CD4-positive, alpha-beta T cell treated with Interleukin-21 for 1 hour (primary cell): Measurements from ENCODE around the gene NME8.
A peak's percentile ranks its signal among the peaks of the same experiment; 100 is the strongest.

ENCODE experiments used
- DNase-seq: peaks from one replicate; pipeline ENCODE4 v3.0.0-alpha.2; 2020

NME8 gene

DNA sequence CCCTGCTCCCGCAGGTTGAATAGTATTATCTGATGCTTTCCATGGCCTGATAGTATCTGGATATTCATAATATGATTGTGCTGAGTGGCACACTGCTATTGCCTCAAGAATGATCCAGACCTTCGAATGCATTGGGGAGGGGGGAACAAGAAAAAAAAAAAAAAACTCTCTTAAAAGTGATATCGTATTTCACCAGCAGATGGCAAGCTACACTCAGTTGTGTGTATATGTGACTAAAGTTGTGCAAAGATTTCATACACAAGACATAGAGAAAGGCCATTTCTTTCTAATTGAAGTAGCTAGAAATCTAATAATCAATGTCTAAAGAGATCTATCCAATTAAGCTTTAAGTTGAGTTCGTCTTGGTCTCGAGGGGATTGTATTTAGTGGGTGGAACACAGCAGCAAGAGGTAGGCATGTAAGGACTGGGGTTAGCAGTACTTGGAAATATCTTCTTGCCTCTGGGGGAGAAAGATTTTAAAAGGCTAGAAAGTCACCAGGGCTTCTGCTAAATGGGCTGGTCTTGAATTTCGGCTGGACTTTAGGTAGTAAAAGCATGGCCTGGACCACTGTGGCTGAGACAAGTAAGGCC, 52.9 kb downstream of the NME8 start:
- no peak for DNase-seq

DNA sequence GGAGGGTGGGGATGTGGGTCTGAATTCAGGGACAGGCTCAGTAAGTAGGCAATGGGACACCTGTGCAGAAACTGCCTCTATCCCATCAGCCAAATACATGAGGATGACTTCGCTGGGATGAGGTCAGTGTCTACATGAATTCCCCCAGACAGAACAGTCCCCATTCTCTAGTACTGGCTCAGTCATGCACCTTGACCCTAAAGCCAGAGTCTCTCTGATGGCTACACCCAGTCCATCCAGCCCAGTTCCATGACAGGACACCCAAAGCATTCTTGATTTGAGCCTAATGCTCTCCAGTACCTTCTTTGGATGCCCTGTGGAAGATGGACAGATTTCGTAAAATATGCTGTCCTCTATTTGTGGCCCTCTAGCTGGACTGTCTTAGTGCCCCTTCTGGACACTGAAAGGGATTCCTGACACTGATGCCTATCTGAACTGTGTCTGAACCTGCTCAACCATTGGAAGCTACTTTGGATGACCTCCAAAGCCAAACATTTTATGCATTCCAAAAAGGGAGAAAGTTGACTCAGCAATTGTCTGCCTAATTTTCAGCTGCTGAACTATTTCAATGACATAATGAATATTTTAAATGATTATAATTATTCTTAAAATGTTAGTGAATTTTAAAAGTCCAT, 53.6 kb downstream of the NME8 start:
- DNase-seq: no peak

DNA sequence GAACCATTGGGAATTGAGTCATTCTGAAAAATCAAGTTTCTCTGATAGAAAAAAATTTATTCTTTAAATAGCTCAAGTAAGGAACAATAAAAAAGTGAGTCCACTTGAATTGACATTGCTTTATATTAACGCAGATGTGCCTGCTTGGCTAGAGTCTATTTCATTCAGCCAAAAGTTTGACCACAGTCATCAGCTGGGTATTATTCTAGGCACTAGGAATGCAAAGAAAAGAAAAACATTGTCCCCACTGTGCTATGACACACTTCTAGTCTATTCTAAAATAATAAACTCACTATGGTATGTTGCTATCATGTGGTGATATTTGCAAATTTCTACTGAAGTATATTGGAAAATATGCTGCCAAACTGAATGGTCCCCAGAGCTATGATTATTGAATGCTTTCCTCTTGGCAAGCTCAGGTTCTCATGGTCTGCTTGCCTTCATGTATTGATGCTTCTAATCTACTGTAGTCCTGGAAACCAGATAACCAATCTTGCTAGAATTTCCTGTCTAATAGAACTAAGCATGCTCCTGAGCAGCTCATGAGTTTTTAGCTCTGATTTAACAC, 59.9 kb downstream of the NME8 start:
- no peak for DNase-seq

DNA sequence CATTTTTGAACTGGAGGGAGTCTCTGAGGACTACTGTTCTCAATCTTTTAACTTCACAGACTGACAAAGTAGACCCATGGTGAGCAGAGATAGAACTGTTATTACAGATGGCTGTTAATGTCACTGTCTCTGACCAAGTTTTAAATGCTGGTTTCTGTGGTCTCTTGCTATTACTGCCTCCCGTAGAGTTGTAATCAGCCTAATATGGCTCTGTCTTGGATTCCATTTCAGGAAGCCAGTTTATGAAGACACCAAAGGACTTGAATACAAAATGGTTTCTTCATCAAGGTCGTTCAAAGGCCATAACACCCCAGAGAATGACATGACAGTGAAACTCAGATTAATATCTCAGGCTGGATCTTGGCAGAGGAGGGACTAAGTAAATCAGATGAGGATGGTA, 64.4 kb downstream of the NME8 start:
- no peak for DNase-seq

DNA sequence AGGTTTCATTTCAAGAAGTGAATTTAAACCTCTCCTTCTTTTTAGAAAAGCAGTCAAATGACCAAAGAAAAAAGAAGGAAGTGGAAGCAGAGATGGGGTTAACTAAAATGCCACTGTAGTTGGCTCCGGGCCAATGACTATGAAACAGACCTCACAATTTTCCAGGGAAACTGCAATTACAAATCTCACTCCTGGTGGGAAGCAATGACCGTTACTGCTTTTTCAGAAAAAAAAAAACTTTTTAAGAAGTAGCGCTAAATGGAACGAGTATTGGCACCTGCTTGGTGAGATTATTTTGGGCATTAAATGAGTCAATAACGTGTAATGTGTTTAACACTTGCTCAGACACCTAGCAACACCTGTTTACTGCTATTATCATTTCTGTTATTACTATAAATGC, 67.0 kb downstream of the NME8 start:
- DNase-seq: no peak

DNA sequence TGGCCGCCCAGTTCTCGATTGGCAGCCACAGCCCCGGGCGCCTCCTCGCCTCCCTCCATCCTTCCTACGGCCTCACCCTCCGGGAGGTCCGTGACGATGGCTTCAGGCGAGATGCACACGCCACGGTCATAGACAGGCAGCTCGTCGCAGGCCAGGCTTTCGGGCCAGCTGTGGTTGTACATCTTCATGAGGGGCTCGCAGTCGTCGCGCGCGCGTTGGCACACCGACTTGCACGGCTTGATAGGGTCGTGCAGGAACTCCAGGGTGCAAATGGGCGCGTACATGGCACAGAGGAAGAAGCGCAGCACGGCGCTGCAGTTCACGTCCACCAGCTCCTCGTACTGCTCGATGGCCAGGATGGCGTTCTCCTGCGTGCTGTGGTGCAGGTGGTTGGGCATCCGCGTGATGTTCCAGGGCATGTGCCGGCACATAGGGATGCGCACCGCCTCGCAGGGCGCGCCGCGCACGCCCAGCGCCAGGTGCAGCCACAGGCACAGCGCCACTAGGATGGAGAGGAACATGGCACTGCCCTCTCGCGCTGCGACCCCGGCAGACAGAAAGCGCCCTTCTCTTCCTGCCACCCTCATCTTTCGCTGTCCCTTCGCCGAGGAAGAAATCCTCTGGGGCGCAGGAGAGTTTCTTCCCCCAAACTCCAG, 67.7 kb downstream of the NME8 start:
- no peak for DNase-seq

DNA sequence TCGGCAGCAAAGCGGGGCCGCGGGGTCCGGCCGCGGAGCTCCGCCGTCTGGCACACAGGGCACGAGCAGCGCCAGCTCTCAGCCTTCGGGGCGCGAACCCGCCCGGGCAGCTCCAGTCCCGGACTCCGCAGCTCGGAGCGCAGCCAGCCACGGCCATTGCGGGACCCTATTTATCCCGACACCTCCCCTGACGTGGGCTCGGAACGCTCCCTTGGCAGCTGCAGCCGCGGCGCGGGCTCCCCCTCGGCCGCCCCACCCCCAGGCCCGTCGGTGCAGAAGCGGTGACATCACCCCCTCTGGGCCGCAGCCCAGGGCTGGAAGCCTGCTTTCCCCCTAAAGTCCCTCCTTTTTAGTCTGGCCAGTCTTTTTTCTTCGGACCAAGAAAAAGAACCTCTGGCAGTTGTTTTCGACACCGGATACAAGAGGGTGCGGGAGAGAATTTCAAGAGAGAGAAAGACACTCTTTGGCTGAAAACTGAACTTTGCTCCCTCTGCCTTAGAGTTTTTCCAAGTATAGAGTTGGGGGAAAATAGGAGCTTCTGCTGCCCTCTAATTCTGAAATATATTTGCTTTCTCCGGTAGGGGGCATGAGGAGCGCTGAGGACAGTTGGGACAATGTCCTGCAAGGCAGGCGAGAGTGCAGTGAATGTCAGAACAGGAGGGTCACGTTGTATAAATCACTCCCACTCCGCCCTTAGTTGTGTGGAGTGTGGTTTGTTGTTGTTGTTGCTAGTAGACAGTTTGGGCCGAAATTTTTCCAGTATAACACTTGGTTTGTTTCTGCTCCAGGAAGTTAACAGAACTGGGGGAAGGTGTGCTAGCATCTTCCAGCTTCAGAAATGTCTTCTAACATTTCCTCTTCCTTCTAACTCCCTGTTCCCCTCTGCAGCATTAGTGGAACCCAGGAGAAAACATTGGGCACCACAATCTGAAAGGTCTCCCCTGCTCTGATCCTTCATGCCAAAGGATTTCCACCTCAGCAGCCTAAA, 68.6 kb downstream of the NME8 start, which contains the start of gene SFRP4:
Gene SFRP4, minus strand, starts transcription at position 145 of the 988 bp plus-strand sequence. CDS start 280 bp downstream, outside the sequence.
- DNase-seq: peak; percentile 14

DNA sequence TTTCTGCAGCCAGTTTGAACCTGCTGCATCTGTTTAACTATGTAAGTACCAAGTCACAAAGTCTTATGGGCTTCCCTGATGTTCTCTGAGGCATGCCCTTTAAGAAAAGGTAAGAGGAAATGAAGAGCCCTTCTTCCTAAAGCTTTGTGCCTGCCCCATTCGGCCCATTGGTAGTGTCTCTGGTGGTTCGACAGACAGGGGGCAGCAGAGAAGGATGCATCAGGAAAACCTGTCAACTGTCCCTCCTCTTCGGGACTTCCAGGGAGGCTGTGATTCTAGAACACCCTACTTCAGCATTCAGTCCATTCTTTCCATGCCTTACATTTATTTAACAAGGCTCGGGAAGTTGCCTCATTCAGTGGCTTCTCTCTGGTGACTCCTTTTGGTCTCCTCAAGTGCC, 70.1 kb downstream of the NME8 start:
- DNase-seq: no peak

DNA sequence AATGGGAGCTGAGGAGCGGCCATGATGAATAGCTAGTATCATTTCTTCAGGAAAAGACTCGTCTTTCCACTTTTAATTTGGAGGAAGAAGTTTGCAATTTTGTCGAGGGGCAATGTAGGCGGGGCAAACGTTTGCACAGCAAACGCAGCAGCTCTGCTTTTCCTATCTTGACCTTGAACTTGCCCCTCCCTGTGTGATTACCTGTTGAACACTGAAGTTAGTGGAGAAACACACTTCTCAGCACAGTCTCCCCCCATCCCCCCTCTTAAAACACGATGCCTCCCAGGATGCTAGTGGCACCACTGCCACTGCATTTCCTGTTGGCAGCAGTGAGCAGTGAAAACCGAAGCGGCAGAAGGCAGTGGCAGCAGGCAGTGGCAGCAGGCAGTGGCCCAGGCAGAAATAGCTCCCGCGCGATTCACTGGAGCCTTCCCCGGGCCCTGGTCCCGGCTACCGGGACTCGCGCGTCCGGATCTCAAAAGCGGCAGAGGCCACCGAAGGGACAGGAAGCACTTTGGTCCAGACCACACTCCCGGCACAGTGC, 72.0 kb downstream of the NME8 start, which contains the start of gene EPDR1:
Gene EPDR1, plus strand, starts transcription at position 336 of the 544 bp plus-strand sequence. CDS start 300 bp downstream, outside the sequence.
- DNase-seq: peak; percentile 36

DNA sequence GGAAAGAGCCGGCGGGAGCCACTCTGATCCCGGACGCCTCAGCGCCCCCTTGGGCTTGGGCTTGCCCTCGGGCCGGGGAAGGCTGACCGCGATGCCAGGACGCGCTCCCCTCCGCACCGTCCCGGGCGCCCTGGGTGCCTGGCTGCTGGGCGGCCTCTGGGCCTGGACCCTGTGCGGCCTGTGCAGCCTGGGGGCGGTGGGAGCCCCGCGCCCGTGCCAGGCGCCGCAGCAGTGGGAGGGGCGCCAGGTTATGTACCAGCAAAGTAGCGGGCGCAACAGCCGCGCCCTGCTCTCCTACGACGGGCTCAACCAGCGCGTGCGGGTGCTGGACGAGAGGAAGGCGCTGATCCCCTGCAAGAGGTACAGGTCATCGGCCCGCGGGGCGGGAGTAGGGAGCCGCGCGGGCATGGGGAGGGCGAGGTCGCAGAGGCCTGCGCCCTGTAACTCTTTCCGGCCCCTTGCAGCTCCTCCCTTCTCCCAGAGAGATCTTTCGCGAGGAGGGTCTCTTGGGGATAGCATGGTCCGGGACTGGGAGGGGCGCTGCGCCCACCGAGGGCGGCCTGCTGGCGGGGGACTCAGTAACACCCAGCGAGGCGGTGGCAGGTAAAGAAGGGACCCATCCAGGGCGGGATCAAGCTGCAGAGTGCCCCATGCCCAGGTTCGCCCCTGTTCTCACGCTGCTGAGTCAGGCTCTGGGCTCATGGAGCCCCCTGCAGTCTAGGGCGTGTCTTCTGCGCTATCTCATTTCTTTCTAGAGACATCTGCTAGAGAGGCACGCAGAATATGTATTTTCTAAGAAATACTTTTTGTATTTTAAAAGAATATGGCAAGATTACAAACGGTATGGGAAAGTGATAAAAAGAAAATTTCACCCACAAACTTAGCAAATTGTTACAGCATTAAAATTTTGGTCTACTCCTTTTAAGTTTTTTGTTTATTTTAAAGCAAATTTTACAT, 72.7 kb downstream of the NME8 start:
- no peak for DNase-seq

DNA sequence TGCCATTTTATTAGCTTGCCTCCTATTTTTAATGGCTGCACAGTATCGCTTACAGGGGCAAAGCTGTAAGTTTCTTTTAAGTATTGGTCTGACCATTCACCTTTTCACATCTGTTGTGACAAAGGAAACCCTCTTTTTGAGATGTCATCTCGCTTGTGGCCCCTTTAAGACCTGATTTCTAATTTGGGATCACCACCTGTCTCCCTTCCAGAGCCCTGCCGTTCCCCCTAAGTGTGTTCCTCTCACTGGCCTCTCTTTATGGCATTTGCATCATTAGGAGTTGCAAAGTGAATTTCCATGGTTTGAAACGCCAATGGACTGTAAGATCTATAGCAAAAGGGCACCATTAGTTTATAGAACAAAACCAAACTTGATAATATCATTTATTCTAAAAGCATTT, 73.5 kb downstream of the NME8 start:
- no peak for DNase-seq

DNA sequence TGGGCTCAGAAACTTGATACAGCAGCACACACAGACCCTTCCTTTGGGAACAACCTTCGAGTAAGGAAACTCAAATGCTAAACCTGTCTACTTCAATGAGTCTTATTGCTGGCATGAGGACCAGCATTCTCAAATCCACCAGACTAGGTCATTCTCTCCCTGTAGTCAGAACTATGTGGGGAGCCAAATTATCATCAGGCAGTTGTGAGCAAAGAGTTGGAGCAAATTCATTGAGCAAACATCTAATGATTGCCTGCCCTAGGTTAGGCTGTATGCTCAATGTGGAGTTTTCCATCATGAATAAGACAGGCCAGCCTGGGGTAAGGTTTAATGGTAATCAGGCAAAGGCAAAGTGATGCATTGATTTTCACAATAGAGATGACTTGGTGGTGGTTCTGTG, 75.6 kb downstream of the NME8 start:
- no peak for DNase-seq

DNA sequence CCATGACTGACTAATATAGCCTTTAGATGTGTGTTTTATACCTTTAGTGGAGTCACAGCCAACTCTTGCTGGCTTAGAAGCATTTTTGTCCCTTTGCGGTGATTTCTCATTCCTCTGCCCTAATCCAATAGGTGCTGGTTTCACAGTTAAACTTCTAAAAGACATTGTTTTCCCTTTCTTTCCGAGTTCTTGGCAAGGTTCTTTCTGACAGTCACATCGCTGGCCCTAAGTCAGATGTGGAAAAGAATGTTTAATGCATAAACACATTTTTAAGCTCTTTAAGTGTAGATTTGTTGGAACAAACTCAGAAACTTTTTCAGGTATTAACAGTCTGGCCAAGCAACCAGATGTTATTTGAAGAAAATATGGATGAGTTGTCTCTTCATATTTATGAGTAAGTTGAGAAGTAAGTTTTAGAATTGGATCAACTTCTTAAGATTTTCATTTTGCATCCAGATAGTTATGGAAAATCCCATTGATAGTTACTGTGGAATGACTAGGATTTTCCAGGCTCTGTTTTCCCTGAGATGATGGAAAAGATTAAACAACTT, 76.2 kb downstream of the NME8 start:
- DNase-seq: no peak

DNA sequence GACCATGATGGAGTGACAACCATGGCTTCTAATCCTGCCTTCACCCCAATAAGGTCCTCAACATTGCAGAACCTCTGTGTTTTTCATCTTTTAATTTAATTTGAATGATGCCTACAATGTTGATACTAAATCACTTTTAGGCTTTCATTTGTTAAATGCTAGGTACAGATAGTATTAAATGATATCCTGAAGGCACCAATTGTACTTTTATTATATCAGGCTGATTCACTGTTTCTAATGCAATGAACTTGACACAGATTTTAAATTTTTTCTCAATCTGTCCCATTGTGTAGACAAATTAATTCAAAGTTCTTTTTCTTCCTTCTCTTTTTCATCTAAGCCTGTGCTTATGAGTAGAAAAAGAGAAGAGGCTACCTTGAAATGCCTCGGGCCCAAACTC, 77.2 kb downstream of the NME8 start:
- DNase-seq: no peak

DNA sequence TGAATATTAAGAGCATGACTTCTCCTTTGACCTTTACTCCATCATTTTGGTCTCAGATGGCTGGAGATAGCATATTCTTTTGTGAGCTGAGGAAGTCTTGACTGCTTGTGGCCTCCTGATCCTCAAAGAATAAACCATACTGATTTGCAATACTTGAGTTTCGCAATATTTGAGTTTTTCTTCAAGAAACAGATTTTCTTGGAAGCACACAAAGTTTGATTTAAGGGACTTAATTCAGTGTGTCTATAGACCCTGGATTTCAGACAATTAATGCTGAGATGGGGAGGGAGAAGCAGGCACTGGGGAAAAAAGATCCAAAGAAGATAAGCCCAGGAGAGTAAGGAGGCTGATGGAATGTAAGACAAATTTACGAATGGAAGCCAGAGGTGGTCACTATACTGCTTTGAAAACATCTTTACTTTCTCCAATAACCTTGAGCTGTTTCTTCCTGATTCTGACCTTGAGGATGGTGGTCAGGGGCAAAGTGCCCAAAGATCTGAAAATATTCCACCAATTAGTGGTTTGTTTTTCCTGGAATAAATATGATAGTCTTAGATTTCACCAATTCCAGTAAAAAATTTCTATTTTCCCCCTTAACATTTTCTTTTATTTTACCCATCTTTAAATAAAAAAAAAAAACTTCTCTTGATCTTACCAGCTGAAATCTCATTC, 79.5 kb downstream of the NME8 start:
- no peak for DNase-seq

DNA sequence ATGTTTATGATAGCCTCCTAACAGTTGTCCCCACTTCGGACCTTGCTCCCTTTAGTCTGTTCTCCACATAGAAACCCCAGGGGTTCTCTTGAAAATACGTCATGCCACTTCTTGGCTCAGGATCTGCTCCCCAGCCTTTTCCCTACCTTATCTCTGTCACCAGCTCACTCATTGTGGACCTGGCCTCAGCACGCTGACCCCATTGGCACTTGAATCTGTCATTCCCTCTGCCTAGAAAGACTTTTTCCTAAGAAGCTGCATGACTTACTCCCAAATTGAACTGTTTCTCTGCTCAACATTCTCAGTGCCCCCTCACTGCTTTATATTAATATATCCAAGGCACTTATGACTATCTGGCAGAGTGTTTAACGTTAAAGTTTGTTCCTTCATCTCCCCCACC, 80.5 kb downstream of the NME8 start:
- no peak for DNase-seq

DNA sequence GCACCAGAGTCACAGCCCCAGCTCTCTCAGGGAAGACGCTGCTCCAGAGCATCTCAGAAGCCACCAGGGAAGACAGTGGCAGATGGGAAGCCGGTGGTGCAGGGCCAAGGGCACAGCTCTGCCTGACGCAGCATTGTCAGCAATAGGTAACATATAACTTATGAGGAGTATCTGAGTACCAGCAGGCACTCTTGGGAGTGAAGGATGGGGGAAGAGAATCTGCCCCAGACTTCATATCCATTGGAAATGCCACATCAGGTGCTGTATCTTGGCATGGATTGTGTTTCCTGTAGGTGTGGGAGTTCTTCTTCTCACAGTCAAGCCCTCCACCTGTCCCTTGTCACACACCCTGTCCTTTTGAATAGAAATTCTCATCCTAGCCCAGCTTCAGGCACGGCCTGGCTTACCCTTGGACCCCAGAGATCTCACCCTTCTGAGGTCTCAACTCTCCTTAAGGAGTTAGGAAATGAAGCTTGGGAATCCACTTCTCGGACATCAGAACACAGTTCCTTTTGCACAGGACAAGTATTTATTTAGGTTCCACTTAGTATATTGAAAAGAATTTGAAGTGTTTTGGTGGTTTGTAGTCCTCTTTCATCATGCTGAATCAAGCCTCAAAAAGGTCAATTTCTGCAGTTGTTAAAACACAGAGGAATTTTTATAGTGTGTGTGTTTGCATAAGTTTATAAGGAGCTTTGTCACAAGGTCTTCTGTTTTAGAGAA, 82.0 kb downstream of the NME8 start:
- DNase-seq: no peak

DNA sequence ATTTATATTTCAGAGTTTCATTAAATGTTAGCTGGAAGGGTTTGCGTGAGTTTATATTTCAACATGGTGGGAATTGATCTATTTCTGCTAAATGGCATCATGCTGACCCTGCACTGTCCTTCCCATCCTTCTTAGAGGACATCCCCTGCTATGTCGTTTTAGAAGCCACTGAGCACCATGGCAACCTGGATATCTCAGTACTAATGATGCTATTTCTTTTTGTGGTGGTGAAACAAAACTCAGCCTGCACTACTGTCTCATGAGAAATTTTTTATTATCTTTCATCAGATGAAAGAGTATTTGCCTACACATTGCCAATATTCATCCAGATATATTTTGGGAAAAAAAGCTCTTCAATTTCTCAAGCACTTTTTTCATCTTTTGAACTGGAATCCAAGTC, 84.1 kb downstream of the NME8 start:
- DNase-seq: no peak

DNA sequence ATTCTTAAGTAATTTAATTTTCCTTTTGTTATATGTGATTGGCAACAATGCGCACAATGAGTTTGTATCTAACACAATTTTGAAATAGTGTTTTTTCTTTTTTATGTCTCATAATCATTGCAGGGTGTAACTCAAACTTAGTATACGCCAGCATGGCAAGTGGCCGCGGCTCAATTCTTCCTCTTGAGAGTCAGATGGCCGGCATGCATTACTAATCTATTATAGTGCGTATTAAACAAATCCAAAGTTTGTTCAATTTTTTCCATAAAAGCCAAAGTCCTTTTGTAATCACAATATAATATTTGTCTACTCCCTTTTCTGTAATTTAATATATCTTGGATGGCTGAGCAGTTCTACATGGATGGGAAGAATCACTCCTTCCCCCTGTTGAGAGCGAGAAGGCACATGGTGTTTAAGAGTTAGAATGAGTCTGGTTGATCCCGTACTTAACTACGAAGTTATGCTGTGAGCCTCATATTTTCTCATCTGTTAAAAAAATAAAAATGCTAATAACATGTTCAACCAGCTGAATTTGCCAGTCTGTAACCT, 84.7 kb downstream of the NME8 start:
- DNase-seq: no peak
